GM21717 (cell line): Measurements from ENCODE around the gene DRD4.

Source experiments
- ATAC-seq: cut with Tn5 transposase; IDR thresholded peaks from one replicate; pipeline ENCODE4 v1.9.1; 2021; ENCODE audit warnings: mild to moderate bottlenecking, moderate library complexity; ENCODE audit not compliant: unreplicated experiment

Gene DRD4

DNA sequence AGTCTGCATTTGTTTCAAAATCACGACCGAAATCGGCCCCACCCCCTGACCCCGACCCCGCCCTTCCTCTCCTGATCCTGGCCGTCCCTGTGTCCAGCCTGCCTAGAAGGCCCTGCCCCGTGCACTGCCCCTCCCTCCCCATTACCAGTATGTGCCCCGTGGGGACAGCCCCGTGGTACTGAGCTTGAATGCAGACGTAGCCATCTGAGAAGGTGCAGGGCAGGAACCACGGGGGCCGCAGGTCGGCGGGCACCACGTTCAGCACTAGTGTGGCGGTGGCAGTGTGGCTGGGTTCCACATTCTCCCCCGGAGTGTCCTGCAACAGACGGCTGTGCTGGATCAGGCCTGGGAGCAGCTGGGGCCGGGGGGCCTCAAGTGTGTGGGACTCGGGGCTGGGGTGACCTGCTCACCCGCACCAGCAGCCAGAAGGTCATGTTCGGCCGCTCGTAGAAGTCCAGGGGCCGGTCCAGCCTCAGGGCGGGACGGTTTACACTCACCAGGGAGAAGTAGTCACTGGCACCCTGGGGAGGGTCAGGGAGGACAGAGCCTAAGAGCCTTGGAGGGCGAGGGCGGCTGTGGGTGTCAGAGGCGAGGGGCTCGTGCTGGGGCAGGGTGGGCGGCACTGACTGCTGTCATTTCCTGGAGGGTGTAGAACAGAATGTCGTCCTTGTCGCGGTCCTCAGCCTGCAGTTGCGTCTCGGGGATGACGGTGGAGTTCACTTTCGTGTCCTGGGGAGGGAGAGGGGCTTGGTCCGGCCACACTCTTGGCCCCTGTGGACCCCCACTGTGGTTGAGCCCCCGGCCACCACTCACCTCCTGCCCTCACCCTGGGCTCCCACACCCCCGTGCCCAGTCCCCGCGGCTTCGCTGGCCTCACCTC is 15.9 kb upstream of the DRD4 start:
- ATAC-seq: no peak

DNA sequence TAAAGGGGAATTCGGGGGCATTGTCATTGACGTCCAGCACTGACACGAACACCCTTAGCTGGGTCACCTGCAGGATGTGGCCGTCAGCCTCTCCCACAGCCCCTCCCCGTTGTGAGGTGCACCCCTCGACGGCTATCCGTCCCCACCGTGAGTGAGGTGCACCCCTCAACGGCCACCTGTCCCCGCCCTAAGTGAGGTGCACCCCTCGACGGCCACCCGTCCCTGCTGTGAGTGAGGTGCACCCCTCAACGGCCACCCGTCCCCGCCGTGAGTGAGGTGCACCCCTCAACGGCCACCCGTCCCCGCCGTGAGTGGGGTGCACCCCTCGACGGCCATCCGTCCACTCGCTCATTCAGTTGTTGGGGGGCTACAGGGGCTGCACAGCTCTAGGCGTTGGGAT is 15.2 kb upstream of the DRD4 start:
- ATAC-seq: no peak

DNA sequence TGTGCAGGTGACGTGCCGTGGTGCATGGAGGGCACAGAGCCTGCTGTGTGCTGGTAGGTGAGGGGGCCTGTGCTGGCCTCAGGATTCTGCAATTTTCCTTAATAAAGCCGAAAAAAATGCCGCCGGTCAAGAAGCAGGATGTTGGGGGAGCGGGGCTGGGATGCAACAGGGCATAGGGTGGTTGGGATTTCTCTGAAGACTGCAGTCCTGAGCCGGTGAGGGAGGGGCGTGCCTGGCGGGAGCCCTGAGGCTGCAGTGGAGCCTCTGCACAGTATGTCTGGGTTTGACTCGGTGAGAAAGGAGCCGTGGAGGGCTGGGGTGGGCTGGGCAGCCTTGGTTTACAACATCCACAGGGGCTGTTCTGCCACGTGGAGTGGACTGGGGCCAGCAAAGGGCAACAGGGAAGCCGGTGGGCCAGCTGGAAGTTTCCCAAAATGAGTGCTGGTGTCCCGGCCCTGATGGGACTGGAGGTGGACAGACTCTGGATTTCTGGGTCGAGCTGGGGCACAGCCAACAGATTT is 13.7 kb upstream of the DRD4 start:
- no peak for ATAC-seq

DNA sequence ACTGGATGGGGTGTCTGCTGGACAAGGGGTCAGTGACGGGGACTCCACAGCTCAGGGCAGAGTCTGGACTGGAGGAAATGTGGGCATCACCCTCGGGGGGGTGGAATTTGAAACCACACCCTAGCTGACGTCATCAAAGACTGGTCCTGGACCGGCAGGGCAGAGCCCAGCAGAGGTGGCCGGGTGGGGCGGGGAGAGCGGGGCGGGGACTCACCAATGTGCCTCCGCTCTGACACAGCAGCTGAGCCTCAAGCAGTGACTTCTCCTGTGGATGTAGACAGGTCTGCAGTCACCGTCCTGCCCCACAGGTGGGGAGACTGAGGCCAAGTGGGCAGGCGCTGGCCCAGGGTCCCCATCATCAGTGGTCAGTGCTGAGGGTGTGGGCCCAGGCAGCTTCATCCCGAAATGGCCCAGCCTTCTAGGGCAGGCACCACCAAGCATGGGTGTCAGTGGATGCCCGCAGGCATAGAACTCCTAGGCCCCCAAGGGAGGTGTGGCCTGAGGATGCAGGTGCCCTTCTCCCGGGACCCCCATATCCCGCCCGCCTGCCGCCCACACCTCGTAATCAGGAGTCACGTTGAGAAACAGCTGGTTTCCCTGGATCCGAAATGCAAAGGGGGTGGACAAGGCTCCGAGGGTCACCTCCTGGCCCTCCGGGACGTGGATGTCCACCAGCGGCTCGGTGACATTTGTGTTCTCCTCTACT is 12.9 kb upstream of the DRD4 start:
- no peak for ATAC-seq

DNA sequence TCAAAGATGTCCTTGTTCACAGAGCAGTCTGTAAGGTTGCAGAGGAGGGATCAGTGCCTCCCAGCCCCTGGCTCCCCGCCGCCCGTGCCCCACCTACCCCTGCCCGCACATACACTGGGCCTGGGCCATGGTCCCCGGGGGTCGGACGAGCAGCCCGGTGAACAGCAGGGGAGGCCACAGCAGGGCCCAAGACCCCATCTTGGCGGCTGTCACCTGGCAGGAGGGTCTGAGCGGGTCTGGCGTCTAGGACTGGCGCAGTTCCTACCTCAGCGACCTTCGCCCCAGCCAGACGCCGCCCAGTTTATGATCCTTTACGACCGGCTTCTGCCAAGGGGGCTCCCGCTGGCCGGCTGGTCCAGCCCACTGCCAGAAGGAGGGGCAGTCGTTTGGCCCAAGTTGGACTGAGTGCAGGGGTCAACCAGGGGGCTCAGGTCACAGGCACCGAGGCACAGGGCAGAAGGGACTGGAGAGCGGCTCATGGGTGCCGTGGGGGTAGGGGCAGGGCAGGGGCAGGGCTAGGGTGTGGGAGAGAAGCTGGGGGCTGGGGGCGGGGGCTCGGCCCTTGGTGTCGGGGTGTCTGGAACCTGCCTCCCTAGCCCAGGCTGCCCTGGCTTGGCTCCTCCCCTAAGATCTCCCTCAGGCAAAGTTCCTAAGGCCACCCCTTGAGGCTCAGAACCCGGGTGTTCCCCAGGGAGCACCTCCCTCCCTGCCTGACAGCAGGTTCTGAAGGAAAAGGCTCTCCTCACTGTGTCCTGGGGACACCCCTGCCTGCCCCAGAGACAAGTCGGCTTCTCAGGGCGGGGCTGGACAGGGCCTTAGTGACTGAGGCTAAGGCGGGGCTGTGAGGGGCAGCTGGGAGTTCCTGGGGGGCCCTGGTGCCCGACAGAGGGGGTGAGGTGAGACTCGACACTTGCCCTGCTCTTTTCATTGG is 12.1 kb upstream of the DRD4 start, which contains the start of gene CDHR5:
CDHR5 (minus strand) TSS at position 251 of the 931 bp plus-strand sequence; CDS start at position 198, 53 bp downstream.
- ATAC-seq: no peak

DNA sequence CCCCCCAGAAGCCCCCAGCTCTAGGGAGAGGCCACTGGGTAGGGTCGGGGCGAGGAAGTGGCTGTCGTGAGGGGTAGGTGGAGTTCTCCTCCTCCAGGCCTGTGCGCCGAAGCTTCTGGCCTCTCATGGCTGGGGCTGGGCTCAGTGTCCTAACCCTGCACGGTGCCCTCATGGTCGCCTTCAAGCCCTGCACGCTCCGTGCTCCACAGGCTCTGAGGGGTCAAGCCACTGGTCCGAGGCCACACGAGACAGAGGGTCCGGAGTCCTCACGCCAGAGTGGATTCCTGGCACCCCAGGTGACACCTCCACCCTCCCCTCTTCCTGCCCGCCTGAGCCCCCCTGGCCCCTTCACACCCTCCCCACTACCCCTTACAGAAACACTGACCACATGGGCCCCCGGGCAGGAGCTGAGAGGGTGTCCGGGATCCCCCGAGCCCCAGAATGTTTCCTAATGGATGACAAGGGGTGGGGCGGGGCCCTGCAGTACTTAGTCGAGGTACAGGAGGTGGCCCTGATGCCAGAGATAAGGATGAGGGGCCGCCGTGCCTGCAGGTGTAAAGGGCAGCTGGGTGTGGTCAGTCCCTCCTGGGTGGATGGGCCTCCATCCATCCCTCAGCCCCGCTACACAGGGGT is 11.3 kb upstream of the DRD4 start:
- no peak for ATAC-seq

DNA sequence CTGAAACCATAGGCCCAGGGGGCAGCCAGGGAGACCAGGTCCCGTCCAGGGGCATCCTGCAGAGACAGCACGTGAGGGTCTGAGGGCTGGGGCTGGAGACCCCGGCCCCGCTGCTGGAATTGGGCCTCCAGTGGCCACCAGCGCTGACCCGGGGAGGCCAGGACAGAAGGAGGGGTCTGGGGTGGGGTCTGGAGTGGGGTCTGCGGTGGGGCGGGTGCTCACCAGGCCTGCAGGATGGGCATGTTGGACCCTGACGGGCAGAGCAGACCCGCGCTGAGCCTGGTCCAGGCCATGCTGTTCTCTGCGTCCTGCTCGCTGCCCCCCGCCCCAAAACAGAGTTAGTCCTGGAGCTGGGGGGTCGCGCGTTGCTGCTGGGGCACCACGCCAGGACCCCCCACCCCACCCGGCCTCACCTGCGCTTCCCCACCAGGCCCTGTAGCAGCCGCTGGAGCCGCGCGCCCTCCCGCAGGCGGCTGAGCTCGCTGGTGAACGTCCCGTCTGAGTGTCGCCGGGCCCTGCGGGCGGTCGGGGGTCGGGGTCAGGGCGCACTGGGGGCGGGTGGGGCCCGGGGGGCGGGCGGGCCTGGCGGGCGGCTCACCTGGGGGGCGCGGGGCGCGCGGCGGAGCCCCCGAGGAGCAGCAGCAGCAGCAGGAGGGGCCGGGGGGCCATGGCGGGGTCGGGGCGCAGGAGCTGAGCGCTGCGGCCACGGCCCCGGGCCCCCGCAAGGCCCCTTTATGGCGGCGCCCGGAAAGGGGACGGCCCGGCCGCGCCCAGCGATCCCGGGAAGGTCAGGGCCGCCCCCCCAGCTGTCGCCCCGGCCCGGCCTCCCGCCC is 10.4 kb upstream of the DRD4 start, which contains the start of gene SCT:
SCT (minus strand) TSS at position 707 of the 833 bp plus-strand sequence; CDS start at position 669, 38 bp downstream.
- no peak for ATAC-seq

DNA sequence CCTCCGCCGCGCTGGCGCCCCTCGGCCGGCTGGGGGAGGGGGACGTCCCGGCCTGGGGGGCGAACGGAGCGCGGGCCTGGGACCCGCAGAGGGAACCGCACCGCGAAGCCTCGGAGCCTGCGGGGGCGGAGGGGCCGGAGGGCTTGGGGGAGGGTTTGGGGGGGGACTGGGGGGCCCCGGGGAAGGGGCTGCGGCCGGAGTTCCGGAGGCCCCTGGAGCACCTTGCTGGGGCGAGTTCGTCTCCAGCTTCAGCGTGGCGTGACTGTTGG is 9.8 kb upstream of the DRD4 start:
- no peak for ATAC-seq

DNA sequence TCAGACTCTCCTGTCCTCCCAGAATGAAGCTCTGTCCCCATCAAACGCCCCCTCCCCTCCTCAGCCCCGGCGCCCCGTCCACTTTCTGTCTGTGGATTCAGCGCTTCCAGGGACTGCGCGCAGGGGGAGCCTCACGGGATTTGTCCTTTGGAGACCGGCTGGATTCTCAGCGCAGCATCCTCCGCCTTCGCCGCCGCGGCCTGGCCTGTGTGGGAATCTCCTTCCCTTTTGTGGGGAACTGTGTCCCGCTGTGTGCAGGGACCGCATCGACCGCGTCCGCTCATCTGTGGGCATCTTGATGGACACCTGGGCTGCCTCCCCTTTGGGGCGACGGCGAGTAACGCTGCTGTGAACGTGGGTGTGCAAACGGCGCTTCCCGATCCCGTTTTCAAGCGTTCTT is 9.0 kb upstream of the DRD4 start:
- ATAC-seq: no peak

DNA sequence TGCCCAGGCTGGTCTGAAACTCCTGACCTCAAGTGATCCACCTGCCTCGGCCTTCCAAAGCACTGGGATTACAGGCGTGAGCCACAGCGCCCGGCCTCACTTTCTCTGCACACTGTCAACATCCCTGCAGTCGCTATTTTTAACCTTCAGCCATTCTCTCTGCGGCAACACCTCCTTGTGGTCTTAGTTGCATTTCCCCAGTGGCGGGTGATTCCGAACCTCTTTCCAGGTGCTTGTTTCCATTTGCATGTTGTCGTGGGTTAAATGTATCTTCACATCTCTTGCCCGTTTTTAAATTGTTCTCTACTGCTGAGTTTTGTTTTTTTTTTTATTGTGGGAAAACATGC is 7.9 kb upstream of the DRD4 start:
- ATAC-seq: no peak

DNA sequence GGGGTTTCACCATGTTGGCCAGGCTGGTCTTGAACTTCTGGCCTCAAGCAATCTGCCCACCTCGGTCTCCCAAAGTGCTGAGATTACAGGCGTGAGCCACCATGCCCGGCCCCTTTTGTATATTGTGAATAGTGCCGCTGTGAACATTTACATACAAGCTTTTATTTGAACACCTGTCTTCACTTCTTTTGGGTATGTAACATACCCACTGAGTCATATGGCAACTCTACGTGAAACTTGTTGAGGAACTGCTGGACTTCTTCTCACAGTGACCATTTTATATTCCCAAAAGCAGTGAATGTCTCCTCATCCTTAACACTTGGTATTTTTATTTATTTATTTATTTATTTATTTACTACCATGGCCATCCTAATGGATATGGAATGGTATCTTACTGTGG is 6.2 kb upstream of the DRD4 start:
- ATAC-seq: no peak

DNA sequence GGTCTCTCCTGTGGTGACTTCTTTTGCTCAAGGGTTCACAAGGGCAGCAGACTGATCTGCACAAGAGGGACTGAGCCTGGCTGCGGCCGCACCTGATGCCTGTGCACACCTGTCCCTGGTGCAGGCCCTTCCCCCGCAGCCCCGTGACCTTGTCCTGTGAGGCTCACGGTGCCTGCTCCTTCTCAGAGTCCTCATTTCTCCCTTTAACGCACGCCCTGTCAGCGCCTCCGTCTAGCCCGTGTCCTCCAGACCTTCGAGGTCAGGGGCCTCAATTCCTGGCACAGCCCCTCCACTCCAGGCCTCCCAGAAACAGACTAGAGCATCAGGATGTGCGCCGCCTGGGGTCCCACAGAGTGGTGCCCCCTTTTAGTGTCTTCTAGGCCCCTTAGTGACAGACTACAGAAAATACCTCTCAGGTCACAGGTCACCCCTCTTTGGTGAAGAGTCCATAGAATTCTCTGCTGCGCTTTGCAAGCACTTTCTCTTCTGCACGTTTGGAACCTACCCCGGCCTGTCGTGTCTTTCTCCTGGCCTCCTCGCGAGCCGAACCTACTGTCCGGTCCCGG is 1.0 kb upstream of the DRD4 start:
- ATAC-seq: no peak

DNA sequence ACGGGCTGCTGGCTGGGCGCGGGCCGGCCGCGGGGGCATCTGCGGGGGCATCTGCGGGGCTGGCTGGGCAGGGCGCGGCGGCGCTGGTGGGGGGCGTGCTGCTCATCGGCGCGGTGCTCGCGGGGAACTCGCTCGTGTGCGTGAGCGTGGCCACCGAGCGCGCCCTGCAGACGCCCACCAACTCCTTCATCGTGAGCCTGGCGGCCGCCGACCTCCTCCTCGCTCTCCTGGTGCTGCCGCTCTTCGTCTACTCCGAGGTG is 194 bp downstream of the DRD4 start:
- no peak for ATAC-seq

DNA sequence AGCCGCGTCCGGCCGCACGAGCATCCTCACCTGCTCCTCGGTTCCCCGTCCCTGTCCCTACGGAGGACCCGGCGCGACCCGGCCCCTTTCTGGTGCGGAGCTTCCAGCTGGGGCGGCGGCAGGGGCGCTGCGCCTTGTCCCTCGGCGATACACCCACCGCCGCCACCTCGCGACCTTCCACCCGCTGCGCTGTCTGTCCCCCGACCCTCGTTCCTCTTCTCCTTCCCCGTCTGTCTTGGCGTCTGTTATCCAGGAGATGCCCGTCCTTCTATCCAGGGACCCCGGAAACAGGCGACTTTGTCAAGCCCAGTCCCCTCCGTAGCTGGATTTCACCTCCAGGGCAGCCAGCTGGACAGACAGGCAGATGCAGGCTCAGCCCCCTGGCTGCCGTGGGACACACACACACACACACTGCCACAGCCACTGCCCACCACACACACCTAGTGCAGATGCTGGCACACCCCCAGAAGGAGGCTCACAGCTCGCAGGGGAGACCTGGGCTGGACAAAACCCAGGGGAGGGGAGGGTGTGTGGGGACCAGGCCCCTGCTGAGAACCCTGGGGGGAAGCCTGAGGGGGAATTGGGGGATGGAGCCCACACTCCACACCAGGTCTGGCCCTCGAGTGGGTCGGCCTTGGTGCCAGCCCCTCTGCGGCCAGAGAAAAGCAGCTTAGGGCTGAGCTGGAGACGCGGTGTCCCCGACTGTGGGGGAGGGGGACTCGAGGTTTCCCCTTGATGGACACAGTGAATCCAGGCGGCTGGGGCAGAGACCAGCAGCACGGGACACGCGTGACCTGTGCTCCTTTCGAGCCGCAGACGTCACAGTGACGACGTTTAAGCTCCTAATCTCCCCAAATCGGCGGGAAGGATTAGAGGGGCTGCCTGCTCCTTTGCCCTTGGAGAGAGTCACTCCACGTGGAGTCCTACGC is 788 bp downstream of the DRD4 start:
- no peak for ATAC-seq

DNA sequence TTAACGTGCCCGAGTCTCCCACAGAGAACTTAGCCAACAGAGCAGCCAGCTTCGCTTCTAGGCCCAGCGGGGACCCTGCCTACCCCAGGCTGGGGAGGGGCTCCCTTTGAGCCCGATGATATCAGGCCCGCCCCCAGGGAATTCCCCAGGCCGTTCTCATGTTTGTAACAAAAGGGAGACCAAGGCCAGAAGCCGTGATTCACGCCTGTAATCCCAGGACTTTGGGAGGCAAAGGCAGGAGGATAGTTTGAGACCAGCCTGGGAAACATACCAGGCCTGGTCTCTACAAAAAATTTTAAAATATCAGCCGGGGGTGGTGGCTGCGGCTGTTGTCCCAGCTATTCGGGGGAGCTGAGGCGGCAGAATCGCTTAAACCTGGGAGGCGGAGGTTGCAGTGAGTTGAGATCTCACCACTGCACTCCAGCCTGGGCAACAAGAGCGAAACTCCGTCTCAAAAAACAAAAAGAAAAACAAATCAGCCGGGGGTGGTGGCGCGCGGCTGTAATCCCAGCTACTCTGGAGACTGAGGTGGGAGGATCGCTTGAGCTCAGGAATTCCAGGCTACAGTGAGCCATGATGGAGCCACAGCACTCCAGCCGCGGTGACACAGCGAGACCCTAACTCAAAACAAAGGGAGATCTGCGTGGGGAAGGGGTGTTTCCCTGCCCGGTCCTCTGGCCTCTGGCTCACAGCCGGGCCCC is 1.7 kb downstream of the DRD4 start:
- no peak for ATAC-seq

DNA sequence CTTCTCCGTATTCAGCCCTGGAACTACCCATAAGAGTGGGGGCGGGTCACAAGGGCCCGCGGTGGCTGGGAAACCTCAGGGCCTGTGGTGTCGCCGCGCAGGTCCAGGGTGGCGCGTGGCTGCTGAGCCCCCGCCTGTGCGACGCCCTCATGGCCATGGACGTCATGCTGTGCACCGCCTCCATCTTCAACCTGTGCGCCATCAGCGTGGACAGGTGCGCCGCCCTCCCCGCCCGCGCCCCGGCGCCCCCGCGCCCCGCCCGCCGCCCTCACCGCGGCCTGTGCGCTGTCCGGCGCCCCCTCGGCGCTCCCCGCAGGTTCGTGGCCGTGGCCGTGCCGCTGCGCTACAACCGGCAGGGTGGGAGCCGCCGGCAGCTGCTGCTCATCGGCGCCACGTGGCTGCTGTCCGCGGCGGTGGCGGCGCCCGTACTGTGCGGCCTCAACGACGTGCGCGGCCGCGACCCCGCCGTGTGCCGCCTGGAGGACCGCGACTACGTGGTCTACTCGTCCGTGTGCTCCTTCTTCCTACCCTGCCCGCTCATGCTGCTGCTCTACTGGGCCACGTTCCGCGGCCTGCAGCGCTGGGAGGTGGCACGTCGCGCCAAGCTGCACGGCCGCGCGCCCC is 2.4 kb downstream of the DRD4 start:
- no peak for ATAC-seq

DNA sequence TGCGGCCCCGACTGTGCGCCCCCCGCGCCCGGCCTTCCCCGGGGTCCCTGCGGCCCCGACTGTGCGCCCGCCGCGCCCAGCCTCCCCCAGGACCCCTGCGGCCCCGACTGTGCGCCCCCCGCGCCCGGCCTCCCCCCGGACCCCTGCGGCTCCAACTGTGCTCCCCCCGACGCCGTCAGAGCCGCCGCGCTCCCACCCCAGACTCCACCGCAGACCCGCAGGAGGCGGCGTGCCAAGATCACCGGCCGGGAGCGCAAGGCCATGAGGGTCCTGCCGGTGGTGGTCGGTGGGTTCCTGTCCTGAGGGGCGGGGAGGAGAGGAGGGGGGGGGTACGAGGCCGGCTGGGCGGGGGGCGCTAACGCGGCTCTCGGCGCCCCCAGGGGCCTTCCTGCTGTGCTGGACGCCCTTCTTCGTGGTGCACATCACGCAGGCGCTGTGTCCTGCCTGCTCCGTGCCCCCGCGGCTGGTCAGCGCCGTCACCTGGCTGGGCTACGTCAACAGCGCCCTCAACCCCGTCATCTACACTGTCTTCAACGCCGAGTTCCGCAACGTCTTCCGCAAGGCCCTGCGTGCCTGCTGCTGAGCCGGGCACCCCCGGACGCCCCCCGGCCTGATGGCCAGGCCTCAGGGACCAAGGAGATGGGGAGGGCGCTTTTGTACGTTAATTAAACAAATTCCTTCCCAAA is 3.1 kb downstream of the DRD4 start:
- ATAC-seq: no peak
